ENCODE data around the gene PDE4A.

DNA sequence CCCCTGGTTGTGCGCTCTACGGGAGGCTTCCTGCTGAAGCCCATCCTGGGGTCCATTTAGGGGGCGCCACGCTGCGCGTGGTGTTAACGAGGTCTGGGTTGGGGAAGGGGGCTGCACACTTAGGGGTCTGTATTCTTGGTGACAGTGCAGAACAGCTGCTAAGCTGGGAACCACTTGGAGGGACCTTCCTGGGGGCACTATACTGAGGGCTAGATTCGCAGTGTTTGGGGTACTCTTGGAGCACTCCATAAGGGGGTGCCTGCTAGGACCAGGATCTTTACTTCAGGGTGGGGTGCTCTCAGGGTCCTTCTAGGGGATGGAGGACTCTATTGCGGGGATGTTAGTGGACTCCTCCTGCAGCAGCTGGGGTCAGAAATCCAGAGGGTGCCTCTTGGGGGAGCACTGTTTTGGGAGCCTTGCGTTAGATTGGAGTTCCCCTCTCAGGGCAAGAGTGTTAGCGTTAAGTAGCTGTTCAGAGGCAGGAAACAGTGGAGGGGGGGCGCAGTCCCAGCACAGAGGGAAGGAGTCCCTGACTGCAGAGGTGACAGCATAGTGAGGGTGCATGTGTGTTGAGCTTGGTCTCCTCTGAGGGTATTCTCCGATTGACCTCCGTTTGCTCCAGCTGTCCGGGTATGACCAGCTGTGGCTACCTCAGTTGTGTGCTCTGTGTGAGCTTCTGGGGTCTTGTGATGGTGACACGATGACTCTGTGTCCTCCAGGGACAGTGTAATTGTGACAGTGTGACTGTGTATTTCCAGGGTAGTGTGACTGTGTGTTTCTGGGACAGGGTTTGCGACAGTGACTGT lies 1.1 kb downstream of the PDE4A start:
- TF ChIP-seq, protein P1, sequence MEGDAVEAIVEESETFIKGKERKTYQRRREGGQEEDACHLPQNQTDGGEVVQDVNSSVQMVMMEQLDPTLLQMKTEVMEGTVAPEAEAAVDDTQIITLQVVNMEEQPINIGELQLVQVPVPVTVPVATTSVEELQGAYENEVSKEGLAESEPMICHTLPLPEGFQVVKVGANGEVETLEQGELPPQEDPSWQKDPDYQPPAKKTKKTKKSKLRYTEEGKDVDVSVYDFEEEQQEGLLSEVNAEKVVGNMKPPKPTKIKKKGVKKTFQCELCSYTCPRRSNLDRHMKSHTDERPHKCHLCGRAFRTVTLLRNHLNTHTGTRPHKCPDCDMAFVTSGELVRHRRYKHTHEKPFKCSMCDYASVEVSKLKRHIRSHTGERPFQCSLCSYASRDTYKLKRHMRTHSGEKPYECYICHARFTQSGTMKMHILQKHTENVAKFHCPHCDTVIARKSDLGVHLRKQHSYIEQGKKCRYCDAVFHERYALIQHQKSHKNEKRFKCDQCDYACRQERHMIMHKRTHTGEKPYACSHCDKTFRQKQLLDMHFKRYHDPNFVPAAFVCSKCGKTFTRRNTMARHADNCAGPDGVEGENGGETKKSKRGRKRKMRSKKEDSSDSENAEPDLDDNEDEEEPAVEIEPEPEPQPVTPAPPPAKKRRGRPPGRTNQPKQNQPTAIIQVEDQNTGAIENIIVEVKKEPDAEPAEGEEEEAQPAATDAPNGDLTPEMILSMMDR (IDR thresholded peaks at IDR 0.05) = no peak
- no peak for TF ChIP-seq POLR2A (IDR thresholded peaks at IDR 0.05)

All from heart left ventricle (tissue), 13 donors.